Anterior cingulate cortex (tissue), 58 donors: ENCODE measurements around the gene KIFC3.
"Not testable (repeated sequence)": the region's sequence is repeated elsewhere in the genome, so short reads cannot be mapped to it uniquely, and the experiment has no call there.

Experiments used
- DNase-seq, 58 donors: peaks; one replicate each; lab custom pipeline; 2025; lab: John Stamatoyannopoulos, UW

KIFC3 gene

DNA sequence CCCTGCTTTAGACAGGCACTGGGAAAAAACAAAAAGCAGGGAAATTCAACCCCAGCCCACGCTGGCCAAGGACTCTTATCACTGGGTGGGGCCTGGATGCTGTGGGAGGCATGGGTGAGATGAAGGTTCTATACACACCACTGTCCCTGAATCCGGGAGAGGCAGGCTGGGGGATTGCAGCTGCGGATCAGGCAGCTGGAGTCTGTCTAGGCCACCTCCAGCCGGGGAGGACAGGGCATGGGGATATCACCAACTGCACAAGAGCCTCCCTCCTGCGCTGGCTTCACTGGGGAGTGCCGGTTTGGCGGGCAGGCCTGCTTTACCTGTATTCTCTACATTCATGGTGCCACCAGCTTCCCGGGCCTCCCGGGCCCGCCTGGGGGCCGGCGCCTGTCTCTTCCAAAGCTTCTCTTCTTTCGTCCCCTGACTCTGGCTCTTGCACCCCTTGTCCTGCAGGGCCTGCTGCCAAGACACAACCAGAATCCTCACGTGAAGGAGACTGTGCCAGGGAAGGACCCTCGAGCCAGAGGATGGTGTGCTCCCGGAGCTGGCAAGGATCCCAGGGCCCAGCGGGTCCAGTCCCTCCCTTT, 13.9 kb downstream of the KIFC3 start:
- DNase-seq, result peak in 1 of 58 donors; percentile 41

DNA sequence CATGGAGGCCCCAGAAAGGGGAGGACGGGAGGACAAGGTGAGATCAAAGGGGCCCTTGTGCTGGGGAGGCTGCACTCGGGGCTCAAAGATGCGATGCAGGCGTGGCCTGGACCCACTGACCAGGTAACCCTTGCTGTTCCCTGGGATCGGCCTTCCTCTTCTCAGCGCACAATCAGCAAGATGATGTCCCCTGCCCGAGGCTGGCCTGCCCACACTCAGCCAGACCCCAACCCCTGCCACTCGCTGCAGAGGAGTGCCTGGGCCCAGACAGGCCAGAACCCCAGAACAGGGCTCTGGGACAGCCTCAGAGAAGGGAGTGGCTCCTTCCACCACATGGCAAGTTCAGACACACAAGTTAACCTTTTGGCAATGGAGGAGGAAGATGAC, 14.8 kb downstream of the KIFC3 start:
- no peak for DNase-seq

DNA sequence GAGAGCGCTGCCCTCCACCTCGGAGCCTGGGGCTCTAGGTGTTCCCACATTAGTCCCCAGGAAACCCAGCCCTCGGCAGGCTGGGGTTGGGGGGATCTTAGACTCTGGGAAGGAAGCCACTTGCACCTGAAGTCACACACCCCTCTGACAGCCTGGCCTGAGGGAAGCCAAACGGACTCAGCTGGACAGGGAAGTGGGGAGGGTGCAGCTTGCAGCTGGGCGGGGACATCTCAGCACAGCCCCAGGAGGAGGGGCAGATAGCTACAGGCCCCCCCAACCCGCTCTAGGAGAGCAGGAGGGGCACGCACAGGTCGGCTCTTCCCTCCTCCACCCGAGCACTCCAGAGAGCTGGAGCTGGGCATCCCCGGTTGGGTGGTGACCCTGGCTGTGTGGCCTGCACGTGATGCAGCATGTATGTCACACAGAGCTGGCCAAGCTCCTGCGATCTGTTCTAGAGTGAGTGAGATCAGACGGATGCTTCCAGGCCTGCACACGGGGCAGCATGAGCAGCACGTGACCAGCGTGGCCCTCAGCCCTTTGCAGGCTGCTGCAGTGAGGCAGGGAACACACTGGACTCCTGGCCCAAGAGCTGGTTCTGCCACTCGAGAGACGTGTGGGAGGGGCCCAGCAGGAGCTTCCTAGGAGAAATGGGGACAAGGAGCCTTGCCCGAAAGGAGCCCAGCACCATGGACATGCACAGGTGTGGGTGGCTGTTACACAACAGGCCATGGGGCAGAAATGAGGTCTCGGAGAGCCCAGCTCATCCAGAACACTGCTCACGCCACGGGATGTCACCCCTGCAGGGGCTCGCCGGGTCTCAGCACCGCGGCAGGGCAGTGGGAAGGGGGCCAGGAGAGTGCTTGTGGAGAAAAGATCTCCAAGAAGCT, 15.4 kb downstream of the KIFC3 start:
- peak in 32 of 58 donors; percentile 17 to 92 (median 51) for DNase-seq

DNA sequence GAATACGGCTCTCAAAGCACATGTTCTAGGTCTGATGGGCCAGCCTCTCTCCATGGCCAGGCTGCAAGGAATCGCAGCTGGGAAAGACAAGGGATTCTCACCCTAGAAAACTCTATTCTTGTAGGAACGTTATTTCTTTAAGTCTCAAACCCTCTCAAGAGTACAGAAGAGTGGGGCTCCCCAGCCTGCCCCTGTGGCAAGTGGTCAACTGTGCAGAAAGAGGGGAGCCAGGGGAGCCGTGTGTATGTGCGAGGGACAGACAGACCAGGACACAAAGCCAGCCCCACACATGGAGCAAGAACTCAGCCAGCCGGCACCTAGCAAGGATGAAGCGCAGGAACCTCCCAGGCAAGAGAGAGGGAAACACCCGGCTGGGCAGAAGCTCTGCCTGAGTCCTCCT, 16.4 kb downstream of the KIFC3 start:
- DNase-seq, result no peak

DNA sequence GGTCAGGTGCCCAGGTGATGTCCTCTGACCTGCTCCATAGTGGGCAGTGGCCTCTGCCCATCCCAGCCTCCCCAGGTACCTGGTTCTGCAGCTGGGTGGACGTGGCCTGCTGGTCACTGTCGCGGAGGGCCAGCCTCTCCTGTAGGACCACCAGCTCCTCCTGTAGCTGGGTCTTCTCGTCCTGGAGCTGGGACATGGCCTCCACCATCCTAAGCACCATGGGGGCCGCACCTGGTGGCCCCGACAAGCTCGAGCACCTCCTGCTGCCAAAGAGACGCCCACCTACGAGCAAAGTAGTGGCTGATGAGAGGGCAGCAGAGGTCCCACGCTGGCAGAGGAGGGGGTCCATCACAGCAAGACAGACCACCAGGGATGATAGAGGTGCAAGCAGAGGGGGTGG, 16.9 kb downstream of the KIFC3 start:
- no peak for DNase-seq

DNA sequence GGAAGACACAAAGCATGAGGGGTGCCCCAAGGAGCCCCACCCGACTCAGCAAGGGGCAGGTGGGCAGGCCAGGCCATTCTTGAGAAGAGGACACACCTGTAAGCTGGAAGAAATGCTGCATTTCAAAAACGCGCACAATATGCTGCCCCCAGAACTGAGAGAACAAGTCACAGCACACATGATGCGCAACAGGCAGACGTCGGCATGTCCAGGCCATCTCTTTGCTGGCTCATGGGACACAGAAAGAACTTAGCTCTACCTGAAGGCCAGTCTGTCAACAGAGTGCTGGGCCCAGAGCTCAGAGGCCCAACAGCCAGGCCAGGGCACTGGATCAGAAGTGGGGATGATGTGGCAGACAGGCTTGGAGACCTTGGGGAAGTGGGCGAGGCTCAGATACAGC, 18.0 kb downstream of the KIFC3 start:
- no peak for DNase-seq

DNA sequence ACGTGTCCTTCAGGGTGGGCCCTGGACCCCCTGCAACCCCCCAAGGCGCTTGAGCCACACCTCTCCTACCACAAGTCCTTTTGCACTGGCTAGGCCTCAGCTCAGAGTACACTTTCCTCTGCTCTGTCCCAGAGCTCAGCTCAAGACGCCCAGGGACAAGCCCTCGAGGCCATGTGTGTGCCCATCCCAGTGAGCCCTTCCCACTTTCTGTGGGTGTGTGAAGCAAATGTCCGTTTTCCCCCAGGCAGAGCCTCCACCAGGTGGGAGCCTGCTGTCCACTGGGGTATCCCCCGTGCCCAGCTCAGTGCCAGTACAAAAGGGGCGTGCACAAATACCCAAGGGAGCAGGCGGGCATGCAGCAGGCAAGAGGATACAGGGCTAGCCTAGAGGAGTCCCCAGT, 18.4 kb downstream of the KIFC3 start:
- no peak for DNase-seq

DNA sequence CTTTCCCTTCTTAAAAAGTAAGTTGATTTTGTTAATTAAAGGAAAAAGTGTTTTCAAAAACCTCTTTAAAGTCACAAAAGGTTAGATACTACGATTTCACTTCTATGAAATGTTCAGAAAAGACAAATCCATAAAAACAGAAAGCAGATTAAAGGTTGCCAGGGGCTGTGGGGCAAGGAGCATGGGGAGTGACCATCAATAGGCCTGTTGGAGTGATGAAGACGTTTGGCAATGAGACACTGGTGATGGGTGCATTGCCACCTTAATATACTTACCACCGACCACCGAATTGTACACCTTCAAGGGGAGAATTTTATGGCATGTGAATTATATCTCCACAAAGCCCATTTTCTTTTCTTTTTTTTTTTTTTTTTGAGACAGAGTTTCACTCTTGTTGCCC, 19.2 kb downstream of the KIFC3 start:
- DNase-seq, result no peak

DNA sequence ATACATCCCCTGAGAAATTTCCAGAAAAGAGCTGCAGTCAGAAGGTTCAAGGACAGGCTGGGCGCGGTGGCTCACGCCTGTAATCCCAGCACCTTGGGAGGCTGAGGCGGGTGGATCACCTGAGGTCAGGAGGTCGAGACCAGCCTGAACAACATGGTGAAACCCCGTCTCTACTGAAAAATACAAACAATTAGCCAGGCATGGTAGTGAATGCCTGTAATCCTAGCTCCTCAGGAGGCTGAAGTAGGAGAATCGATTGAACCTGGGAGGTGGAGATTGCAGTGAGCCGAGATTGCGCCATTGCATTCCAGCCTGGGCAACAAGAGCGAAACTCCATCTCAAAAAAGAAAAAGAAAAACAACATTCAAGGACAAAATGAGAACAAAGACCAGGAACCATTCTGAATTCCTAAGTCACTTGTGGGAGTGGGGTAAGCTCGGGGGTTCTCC, 19.7 kb downstream of the KIFC3 start:
- DNase-seq, result not testable (repeated sequence)

DNA sequence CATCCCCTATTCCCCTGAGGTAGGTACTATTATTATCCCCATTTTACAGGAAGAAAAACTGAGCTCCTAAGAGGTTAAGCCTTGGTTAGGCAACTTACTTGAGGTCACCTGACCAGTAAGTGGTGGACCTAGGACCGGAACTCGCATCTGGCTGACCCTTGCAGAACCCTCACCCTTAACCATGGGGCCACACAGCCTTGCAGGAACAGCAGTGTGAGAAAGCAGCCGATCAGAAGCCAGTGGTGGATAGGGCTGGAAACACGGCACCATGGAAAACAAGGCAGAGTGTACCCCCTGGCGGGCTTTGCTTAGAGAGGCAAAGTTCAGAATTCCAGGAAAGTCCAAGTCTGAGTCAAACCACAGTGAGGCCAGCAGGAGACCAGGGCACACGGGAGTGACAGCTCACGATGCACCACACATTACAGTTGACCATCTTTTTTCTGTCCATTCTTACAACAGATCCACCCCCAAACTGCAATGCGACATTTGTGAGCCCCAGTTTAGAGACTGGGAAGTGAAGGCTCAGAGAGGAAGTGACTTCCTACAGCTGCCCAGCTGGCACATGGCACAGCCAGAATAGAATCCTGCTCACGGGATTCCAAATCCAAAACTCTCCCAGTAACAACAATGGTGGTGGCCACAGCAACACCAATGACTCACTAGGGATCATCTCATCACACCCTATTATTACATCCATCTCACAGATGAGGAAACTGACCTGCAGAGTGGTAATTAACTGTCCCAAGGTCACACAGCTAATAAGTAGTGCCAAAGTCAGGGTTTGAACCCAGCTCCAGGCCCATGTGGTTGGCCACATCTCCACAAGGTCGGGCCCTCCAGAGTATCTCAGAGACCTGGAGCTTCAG, 20.3 kb downstream of the KIFC3 start:
- no peak for DNase-seq

DNA sequence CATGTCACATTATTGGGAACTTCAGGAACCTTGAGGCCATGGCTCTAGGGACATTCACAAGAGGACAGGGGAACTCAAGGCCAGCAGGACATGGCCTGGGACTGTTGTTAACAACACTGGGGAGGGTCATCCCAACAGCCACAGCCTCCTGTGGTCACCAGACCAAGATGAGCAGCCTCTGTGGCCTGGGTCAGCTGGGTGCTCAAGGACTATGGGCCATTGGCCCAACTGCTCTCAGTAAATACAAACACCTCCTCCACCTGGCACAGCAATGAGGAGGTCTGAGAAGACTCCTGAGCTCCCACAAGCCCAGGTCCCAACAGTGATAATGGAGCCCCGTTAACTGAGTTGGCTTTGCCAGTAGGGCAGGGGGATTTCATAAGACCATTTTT, 20.9 kb downstream of the KIFC3 start:
- no peak for DNase-seq

DNA sequence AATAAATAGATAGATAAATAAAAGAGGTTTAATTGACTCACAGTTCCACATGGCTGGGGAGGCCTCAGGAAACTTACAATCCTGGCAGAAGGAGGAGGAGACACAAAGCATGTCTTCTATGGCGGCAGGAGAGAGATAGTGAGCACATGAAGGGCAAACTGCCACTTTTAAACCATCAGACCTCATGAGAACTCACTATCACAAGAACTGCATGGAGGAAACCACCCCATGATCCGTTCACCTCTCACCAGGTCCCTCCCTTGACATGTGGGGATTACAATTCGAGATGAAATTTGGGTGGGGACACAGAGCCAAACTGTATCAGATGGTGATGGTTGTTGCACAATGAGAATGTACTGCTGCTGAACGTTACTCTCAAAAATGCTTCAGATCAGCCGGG, 22.5 kb downstream of the KIFC3 start:
- DNase-seq, result not testable (repeated sequence)

DNA sequence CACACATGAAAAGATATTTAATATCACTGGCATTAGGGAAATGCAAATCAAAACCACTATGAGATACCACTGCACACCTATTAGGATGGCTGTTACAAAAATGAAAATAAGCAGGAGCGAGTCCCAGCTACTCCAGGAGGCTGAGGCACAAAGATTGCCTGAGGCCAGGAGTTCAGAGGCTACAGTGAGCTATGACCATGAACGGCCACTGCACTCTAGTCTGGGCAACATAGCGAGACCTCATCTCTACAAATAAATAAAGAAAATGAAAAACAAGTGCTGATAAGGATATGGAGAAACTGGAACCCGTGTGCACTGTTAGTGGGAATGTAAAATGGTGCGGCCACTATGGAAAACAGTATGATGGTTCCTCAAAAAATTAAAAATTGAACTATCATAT, 23.6 kb downstream of the KIFC3 start:
- no peak for DNase-seq

DNA sequence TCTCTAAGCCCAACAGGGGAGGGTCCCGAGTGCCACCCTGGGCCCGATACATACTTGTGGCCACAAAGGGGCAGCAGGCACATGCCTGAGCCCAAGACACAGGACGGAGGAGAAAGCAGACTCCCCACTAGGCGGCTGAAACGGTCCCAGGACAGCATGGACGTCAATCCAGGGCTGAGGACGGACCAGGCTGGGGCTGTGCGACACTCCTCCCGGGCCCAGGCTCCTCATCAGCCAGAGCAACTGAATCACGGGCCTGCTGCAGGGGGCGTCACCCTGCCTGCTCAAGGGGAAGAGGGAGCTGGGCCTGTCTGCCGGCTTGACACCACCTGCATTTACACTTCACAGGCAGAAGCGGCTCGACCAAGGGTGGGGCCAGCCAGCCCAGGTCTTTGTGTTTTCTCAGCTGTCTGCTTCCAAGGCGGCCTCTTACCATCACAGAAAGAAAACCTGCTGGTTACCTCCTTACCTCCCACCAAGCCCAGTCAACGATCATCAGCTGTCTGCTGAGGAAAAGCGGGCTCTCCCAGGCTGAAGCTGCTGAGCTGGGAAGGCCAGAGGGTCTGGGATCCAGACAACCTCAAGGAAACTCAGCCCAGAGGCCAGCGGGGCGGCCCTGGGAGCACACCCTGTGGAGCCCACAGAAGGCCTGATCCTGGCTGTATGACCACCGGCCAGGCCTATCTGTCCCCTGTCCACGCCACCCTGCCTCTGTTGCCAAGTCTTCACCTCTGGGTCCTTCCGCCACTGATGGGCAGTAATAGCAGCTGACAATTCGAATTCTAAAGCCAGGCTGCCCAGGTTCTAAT, 26.4 kb downstream of the KIFC3 start:
- peak in 27 of 58 donors; percentile 16 to 73 (median 42) for DNase-seq

DNA sequence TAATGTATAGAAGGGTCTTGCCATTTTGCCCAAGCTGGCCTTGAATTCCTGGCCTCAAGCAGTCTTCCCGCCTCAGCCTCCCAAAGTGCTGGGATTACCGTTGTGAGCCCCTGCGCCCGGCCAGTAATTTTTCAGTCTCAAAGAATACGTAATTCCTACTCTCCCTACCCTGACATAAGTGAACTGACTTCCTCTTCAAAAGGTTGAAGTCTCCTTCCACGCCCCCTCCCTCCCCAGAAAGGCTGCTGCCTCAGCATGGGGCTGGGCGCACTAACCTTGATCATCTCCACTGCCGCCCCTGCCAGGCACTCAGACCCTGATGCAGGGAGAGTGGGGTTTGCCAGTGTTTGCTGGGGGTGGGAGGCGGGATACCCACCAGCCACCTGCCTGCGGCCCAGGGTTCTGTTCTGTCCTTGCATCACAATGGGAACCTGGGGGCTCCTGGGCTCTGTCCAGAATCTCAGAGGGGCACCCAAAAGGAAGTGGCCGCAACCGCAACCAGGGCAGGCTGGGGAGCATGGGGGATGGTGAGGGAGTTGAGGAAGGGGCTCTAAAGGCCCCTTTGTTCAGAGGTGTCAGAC, 27.5 kb downstream of the KIFC3 start:
- DNase-seq, result no peak

DNA sequence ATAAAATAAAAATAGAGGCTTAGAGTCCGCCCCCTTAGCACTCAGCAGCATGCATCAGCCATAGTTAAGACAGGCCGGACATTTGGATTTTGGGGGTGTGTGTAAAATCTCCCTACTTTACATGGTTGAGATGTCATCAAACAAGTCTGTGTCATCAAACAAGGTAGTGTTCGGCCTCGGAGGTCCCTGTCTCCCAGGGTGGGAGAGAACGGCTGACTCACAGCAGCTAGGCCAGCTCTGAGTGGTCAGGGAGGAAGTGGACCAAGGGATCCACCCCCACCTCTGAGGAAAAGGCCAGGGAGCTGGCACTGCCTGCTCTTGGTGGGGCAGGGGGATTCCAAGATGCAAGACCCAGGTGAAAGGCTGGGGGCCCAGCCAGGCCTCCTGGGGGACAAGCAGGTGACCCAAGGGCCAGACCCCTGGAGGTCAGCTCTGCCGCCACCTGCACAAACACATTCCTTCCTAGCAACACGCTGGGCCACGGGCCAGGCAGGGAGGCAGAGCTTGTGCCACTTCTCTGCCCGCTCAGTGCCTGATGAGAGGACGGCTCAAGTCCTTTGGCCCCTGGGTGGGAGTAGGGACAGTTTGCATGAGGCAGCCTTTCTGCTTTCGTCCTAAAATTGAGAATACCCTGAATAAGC, 28.5 kb downstream of the KIFC3 start:
- no peak for DNase-seq

DNA sequence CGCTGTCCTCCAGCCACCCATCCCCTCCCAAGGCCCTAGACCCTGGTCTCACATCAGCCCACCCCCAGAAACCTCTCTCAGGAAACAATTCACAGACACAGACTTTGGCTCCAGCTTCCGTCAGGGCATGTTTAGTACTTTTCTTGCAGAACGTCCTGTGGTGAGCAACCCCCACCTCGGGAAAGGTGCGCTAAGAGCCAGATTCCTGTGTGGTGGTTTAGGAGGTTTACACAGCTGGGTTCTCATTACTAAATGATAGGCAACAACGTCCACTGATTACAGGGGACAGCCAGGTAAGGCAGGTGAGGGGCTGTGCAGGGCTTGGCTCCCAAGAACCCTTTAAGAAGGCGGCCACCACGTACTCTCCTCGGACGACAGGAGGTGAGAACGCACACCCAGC, 29.3 kb downstream of the KIFC3 start:
- no peak for DNase-seq

DNA sequence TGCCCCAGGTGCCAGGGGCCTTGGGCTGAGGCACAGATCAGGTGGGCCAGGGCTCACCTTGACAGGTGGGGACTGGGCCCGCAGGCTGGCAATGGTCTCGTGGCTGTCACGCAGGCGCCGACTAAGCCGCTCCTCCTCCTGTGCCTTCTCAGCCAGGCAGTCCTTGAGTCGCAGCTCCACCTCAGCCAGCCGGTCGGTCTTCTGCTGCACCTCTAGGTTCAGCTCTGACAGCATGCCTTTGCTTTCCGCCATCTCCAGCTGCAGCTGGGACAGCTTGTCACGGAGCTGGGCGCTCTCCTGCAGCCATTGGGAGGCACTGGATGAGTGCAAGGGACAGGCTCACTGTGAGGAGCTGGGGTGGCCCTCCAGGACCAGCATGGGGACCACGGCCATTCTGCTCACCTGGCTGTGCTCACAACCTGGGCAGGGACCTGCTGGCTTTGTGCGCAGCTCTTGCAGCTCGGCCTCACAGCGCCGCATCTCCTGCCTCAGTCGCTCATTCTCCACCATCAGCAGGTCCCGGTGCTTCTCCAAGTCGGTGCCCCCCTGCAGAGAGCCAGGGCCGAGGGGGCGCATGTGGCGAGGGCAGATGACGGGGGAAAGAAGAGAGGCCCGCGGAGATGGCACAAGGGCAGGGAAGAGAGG, 31.0 kb downstream of the KIFC3 start:
- no peak for DNase-seq

DNA sequence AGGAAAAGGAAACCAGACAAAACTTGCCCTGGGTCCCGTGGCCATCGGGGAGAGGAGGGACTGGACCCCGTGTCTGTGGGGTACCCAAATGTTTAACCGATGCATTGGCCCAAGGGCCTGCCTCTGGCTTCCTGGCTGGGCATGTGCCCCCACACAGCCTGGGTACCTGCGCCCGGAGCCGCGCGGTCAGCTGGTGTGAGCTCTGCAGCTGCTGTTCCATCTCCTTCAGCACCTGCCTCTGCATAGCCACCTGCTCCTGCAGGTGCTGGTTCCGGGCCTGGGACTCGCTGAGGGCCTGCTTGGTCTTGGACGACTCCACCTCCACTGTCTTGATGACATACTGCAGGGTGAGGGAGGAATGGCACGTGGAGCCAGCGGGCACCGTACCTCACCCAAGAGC, 31.9 kb downstream of the KIFC3 start:
- DNase-seq, result no peak
